Endothelial cell of umbilical vein (primary cell): ENCODE measurements around the gene SIPA1L2. TPM values are rescaled to one million over a fixed set of nuclear protein-coding genes. Genes with fewer than 3 reads are reported as not detected.

Source experiments
- BruUV-seq: library from RNA; stranded (reverse); fragments of 400-500 nt; replicated peaks from 2 replicates; lab custom pipeline; 2021; lab: Mats Ljungman, UMichigan
- CTCF ChIA-PET: fragments of 300-600, 350-600 bp; sonication (Branson Sonifier 250); formaldehyde crosslinking; loops from one replicate; lab custom pipeline; 2021; ENCODE audit warnings: antibody characterized with exemption, inconsistent platforms; lab: Charles Lee
- POLR2A ChIA-PET: fragments of 300-600, 350-600 bp; sonication (Branson Sonifier 250); formaldehyde crosslinking; loops from one replicate; lab custom pipeline; 2021; ENCODE audit warnings: antibody characterized with exemption, inconsistent platforms; lab: Charles Lee
- DNase-seq: peaks from one replicate; pipeline ENCODE4 v3.0.0-alpha.2; 2011; ENCODE audit warnings: low read depth, low spot score
- FAIRE-seq: peaks from 2 replicates; lab custom pipeline; 2011; peaks lifted over from hg19 to GRCh38; lab: Jason Lieb, UNC
- H2AFZ ChIP-seq: 2 replicates; pipeline ENCODE4 v1.6.0; 2012; ENCODE audit warnings: low read depth, low read length, control low read depth, inconsistent platforms
- H3K27ac ChIP-seq: 2 replicates; pipeline ENCODE4 v1.5.1; 2011; ENCODE audit warnings: low read depth, mild to moderate bottlenecking, control low read depth, low read length, moderate library complexity; ENCODE audit not compliant: insufficient read depth
- H3K27me3 ChIP-seq, 2 experiments: 2 replicates each; pipeline versions ENCODE4 v1.6.0 to v1.6.1; 2011; ENCODE audit warnings: low read length in 2 of 2, mixed read lengths in 1 of 2; ENCODE audit not compliant: control insufficient read depth in 2 of 2, insufficient read depth in 2 of 2
- H3K36me3 ChIP-seq, 2 experiments: 2 replicates in 1 of 2; 3 replicates in 1 of 2; pipeline ENCODE4 v1.5.1; 2011; ENCODE audit warnings: low read length in 2 of 2, mild to moderate bottlenecking in 1 of 2, moderate library complexity in 1 of 2; ENCODE audit not compliant: control insufficient read depth in 2 of 2, insufficient read depth in 2 of 2; ENCODE audit errors: extremely low read depth in 1 of 2
- H3K4me1 ChIP-seq: 3 replicates; pipeline ENCODE4 v1.5.1; 2011; ENCODE audit warnings: mild to moderate bottlenecking, low read length; ENCODE audit not compliant: control insufficient read depth, insufficient read depth; ENCODE audit errors: extremely low read depth
- H3K4me2 ChIP-seq: 2 replicates; pipeline ENCODE4 v1.6.1; 2011; ENCODE audit warnings: low read length, control low read depth, mixed read lengths; ENCODE audit not compliant: insufficient read depth
- H3K4me3 ChIP-seq, 3 experiments: fragments of 200-600 bp in 1 of 3; sonication (generic), shearing (Covaris generic) in 1 of 3; replicated peaks in 1 of 3; 2 replicates each; pipeline ENCODE4 v1.5.1; 2011 to 2016; ENCODE audit warnings: control low read depth in 3 of 3, low read length in 3 of 3, mild to moderate bottlenecking in 2 of 3, inconsistent platforms in 1 of 3, low read depth in 1 of 3, moderate library complexity in 1 of 3; ENCODE audit not compliant: insufficient read depth in 1 of 3
- H3K79me2 ChIP-seq: 2 replicates; pipeline ENCODE4 v1.6.0; 2012; ENCODE audit warnings: low read length, inconsistent platforms; ENCODE audit not compliant: control insufficient read depth, insufficient read depth
- H3K9ac ChIP-seq: replicated peaks from 2 replicates; pipeline ENCODE3; 2011; ENCODE audit warnings: low read length, control low read depth; ENCODE audit not compliant: insufficient read depth; ENCODE audit errors: extremely low read depth
- H3K9me1 ChIP-seq: replicated peaks from 3 replicates; pipeline ENCODE4 v1.6.0; 2011; ENCODE audit warnings: mild to moderate bottlenecking, low read length; ENCODE audit not compliant: control insufficient read depth, insufficient read depth; ENCODE audit errors: extremely low read depth
- H3K9me3 ChIP-seq: replicated peaks from 2 replicates; pipeline ENCODE4 v1.5.1; 2012; ENCODE audit warnings: low read length, inconsistent platforms; ENCODE audit not compliant: control insufficient read depth, insufficient read depth
- H4K20me1 ChIP-seq: replicated peaks from 2 replicates; pipeline ENCODE3; 2011; ENCODE audit warnings: mild to moderate bottlenecking, low read length; ENCODE audit not compliant: control insufficient read depth, insufficient read depth; ENCODE audit errors: extremely low read depth
- EZH2 ChIP-seq: IDR thresholded peaks from 2 replicates; pipeline ENCODE4 v1.6.1; 2012; ENCODE audit warnings: borderline replicate concordance, low read depth, mild to moderate bottlenecking, moderate library complexity, low read length, inconsistent platforms; ENCODE audit not compliant: severe bottlenecking
- FOS ChIP-seq: IDR thresholded peaks from 2 replicates; pipeline ENCODE4 v1.6.1; 2011; ENCODE audit warnings: mild to moderate bottlenecking, low read length, moderate library complexity, borderline replicate concordance; ENCODE audit not compliant: insufficient read depth
- GATA2 ChIP-seq: IDR thresholded peaks from 2 replicates; pipeline ENCODE4 v1.7.0; 2011; ENCODE audit warnings: low read depth, mild to moderate bottlenecking, moderate library complexity, mixed read lengths, low read length; ENCODE audit not compliant: insufficient read length, insufficient read depth
- JUN ChIP-seq: IDR thresholded peaks from 2 replicates; pipeline ENCODE4 v1.6.1; 2011; ENCODE audit warnings: borderline replicate concordance, low read depth; ENCODE audit not compliant: insufficient read length, insufficient read depth
- MYC ChIP-seq: IDR thresholded peaks from one replicate; pipeline ENCODE4 v1.6.1; 2011; ENCODE audit warnings: mild to moderate bottlenecking, low read depth, low read length
- POLR2A ChIP-seq: IDR thresholded peaks from 2 replicates; pipeline ENCODE4 v1.6.1; 2012; ENCODE audit warnings: low read depth, mild to moderate bottlenecking, control low read depth, low read length
- POLR2AphosphoS5 ChIP-seq: IDR thresholded peaks from 2 replicates; pipeline ENCODE4 v1.6.1; 2012; ENCODE audit warnings: low read depth, mild to moderate bottlenecking, control low read depth, low read length, moderate library complexity; ENCODE audit not compliant: insufficient read depth
- dilution Hi-C: fragments of 300-500 bp; cut with MboI; formaldehyde crosslinking; loops from one replicate; pipeline ENCODE4 v1.15.0; 2019; ENCODE audit warnings: low sequenced_read_pairs; ENCODE audit not compliant: extremely low pct_ligation_motif_present
- intact Hi-C: fragments of 100-400 bp; cut with micrococcal nuclease; formaldehyde crosslinking; loops from one replicate; pipeline ENCODE4 v1.10.0; 2022
- polyA plus RNA-seq, 4 experiments: library from polyadenylated mRNA; depleted of rRNA in 3 of 4; stranded (reverse) in 3 of 4; unstranded in 1 of 4; fragments of >200 nt; gene quantifications; 2 replicates each; pipeline versions ENCODE4 v1.2.1 to v1.2.3, GENCODE V29; 2011 to 2012; ENCODE audit warnings: missing spikeins in 1 of 4
- total RNA-seq: library from RNA; stranded (reverse); gene quantifications from 2 replicates; pipeline ENCODE4 v1.2.3, GENCODE V29; 2021
- TF ChIP-seq, protein P1 (sequence below): IDR thresholded peaks from 2 replicates; pipeline ENCODE4 v1.6.1; 2011; ENCODE audit not compliant: insufficient read depth, insufficient read length
- TF ChIP-seq, protein P2 (sequence below), 2 donors: IDR thresholded peaks; 1 replicate in 1 of 2; 2 replicates in 1 of 2; pipeline ENCODE4 v1.5.1; 2011; ENCODE audit warnings: low read length in 2 of 2, mild to moderate bottlenecking in 2 of 2, moderate library complexity in 2 of 2, control low read depth in 1 of 2, inconsistent platforms in 1 of 2, low read depth in 1 of 2; ENCODE audit not compliant: insufficient read depth in 1 of 2; ENCODE audit errors: extremely low read depth in 1 of 2

Gene SIPA1L2
- total and polyA plus RNA-seq, 2 donors (not counting 3 experiments of a cell fraction or from before 2014, with no cell fraction given) = 3.6 to 12.8 TPM

DNA sequence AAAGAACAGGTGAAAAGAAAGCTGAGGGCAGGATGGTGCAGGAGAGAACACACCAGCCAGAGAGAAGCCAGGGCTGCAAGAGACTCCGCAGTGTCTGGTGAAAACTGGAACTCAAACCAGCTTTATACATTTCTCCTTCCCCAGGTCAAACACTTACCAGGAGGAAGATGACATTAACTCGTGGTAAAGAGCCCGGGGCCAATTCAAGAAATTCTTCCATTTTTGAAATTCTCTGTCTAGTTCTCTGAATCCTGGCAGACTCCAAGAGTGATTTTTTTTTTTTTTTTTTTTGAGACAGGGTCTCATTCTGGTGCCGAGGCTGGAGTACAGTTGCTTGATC is 25.8 kb upstream of the SIPA1L2 start:
- Histone ChIP-seq H3K9me3 (no peaks in the 10 kb centered on the region), H4K20me1 (no peaks in the 10 kb centered on the region), H3K27ac (no peak overlapping the region), H2AFZ (no peak overlapping the region), H3K36me3 (no peaks in the 10 kb centered on the region), H3K9ac (no peak overlapping the region), H3K4me2 (no peak overlapping the region), H3K27me3 (no peaks in the 10 kb centered on the region), H3K9me1 (no peaks in the 10 kb centered on the region), H3K4me3 (no peak overlapping the region), H3K79me2 (no peaks in the 10 kb centered on the region), H3K4me1 (peaks cover 7% of the 10 kb centered on the region)
- dilution Hi-C loops (no loop called here), intact Hi-C loops (no loop called here)
- ChIA-PET POLR2A (no interaction called here), CTCF (interaction anchor here (0.7 to 1.2 kb wide), 2 partner anchors 28 to 369 kb away, joined by 3 read pairs; no protein-coding TSS in a partner anchor)
- FAIRE-seq (no peak), DNase-seq (no peak)
- TF ChIP-seq, protein P1, sequence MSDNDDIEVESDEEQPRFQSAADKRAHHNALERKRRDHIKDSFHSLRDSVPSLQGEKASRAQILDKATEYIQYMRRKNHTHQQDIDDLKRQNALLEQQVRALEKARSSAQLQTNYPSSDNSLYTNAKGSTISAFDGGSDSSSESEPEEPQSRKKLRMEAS = no peak
- no peak for TF ChIP-seq FOS
- TF ChIP-seq, protein P2, sequence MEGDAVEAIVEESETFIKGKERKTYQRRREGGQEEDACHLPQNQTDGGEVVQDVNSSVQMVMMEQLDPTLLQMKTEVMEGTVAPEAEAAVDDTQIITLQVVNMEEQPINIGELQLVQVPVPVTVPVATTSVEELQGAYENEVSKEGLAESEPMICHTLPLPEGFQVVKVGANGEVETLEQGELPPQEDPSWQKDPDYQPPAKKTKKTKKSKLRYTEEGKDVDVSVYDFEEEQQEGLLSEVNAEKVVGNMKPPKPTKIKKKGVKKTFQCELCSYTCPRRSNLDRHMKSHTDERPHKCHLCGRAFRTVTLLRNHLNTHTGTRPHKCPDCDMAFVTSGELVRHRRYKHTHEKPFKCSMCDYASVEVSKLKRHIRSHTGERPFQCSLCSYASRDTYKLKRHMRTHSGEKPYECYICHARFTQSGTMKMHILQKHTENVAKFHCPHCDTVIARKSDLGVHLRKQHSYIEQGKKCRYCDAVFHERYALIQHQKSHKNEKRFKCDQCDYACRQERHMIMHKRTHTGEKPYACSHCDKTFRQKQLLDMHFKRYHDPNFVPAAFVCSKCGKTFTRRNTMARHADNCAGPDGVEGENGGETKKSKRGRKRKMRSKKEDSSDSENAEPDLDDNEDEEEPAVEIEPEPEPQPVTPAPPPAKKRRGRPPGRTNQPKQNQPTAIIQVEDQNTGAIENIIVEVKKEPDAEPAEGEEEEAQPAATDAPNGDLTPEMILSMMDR (IDR thresholded peaks at IDR 0.05; ENCODE audit: extremely low read depth in 1 of 2, insufficient read depth in 1 of 2, low read depth in 1 of 2, low read length in 2 of 2) = no peak
- TF ChIP-seq EZH2 = no peak
- no peak for TF ChIP-seq POLR2AphosphoS5
- TF ChIP-seq POLR2A = no peak
- no peak for TF ChIP-seq JUN
- TF ChIP-seq GATA2 = no peak
- TF ChIP-seq MYC = no peak
- no TSS peak for BruUV-seq
